Tibial nerve (tissue), 3 donors: ENCODE measurements around the gene TAF11L14.

Experiments
- CTCF ChIP-seq, 5 experiments: fragments of 200-600 bp in 3 of 5; fragments of 450-650 bp in 2 of 5; sonication (generic) in 3 of 5; IDR thresholded peaks; one replicate each; pipeline ENCODE4 v1.5.1; 2016 to 2019; ENCODE audit warnings: antibody characterized with exemption in 5 of 5, mild to moderate bottlenecking in 3 of 5, moderate library complexity in 2 of 5
- POLR2A ChIP-seq, 2 donors: fragments of 450-650 bp; IDR thresholded peaks; one replicate each; pipeline ENCODE4 v1.6.1; 2017; ENCODE audit warnings: antibody characterized with exemption in 2 of 2, mild to moderate bottlenecking in 2 of 2, moderate library complexity in 2 of 2

GRCh38 chr5:17666726-17667235 is 32.5 kb downstream of the TAF11L14 start:
- TF ChIP-seq CTCF (IDR thresholded peaks at IDR 0.05) (no peak), POLR2A (IDR thresholded peaks at IDR 0.05) (no peak)
